DND-41 (cell line): Measurements from ENCODE around the gene CRNKL1.
"Not testable (repeated sequence)": the region's sequence is repeated elsewhere in the genome, so short reads cannot be mapped to it uniquely, and the experiment has no call there.

Experiments used
- ATAC-seq: fragments of 200-7000 bp; cut with Tn5 transposase; 3 replicates; pipeline ENCODE4 v1.9.1; 2021; ENCODE audit warnings: low read depth; ENCODE audit not compliant: insufficient read depth
- DNase-seq: peaks from one replicate; pipeline ENCODE4 v3.0.0-alpha.2; 2020
- H2AFZ ChIP-seq: 2 replicates; pipeline ENCODE4 v1.6.0; 2012; ENCODE audit warnings: low read depth, low read length
- H3K27ac ChIP-seq: 2 replicates; pipeline ENCODE4 v1.5.1; 2012; ENCODE audit warnings: low read length, inconsistent platforms
- H3K27me3 ChIP-seq: fragments of 200-600 bp; sonication (generic); 2 replicates; pipeline ENCODE4 v1.6.0; 2012; ENCODE audit warnings: low read length, mild to moderate bottlenecking, inconsistent platforms; ENCODE audit not compliant: insufficient read depth, poor library complexity
- H3K36me3 ChIP-seq: 2 replicates; pipeline ENCODE4 v1.5.1; 2012; ENCODE audit warnings: low read length, inconsistent platforms; ENCODE audit not compliant: insufficient read depth
- H3K4me1 ChIP-seq: 2 replicates; pipeline ENCODE4 v1.5.1; 2012; ENCODE audit warnings: mild to moderate bottlenecking, low read length; ENCODE audit not compliant: insufficient read depth
- H3K4me2 ChIP-seq: 2 replicates; pipeline ENCODE4 v1.6.0; 2012; ENCODE audit warnings: mild to moderate bottlenecking, moderate library complexity, low read length, inconsistent platforms; ENCODE audit not compliant: insufficient read depth
- H3K4me3 ChIP-seq, 2 experiments: fragments of 200-600 bp in 1 of 2; shearing (Covaris generic) in 1 of 2; 2 replicates each; pipeline ENCODE4 v1.5.1; 2012 to 2016; ENCODE audit warnings: inconsistent platforms in 2 of 2, low read length in 2 of 2, mild to moderate bottlenecking in 2 of 2, low read depth in 1 of 2, moderate library complexity in 1 of 2
- H3K79me2 ChIP-seq: 2 replicates; pipeline ENCODE4 v1.6.0; 2012; ENCODE audit warnings: low read length, inconsistent platforms; ENCODE audit not compliant: insufficient read depth
- H3K9ac ChIP-seq: 2 replicates; pipeline ENCODE4 v1.6.0; 2012; ENCODE audit warnings: low read depth, mild to moderate bottlenecking, inconsistent platforms, low read length, moderate library complexity
- H3K9me3 ChIP-seq: 2 replicates; pipeline ENCODE4 v1.5.1; 2012; ENCODE audit warnings: low read length, moderate library complexity, mild to moderate bottlenecking, inconsistent platforms; ENCODE audit not compliant: insufficient read depth, severe bottlenecking
- H4K20me1 ChIP-seq: 2 replicates; pipeline ENCODE4 v1.6.0; 2012; ENCODE audit warnings: low read length; ENCODE audit not compliant: insufficient read depth
- CTCF ChIP-seq: IDR thresholded peaks from 2 replicates; pipeline ENCODE4 v1.5.1; 2012; ENCODE audit warnings: borderline replicate concordance, low read length, moderate library complexity, mild to moderate bottlenecking; ENCODE audit not compliant: poor library complexity, severe bottlenecking; ENCODE audit errors: extremely low read depth
- EZH2 ChIP-seq: IDR thresholded peaks from 3 replicates; pipeline ENCODE4 v1.6.1; 2012; ENCODE audit warnings: borderline replicate concordance, low read depth, mild to moderate bottlenecking, moderate library complexity, low read length, inconsistent platforms; ENCODE audit not compliant: severe bottlenecking

CRNKL1 gene

GRCh38 chr20:20010639-20011500 lies 41.4 kb downstream of the CRNKL1 start:
- Histone ChIP-seq H2AFZ (no peak overlapping the region), H3K9ac (no peak overlapping the region), H3K36me3 (no peaks in the 10 kb centered on the region), H3K9me3 (no peaks in the 10 kb centered on the region), H4K20me1 (no peaks in the 10 kb centered on the region), H3K4me1 (no peaks in the 10 kb centered on the region), H3K4me3 (no peak overlapping the region), H3K79me2 (no peaks in the 10 kb centered on the region), H3K27me3 (peaks cover 12% of the 10 kb centered on the region), H3K4me2 (no peak overlapping the region), H3K27ac (no peak overlapping the region)
- ATAC-seq (no peak), DNase-seq (no peak)
- TF ChIP-seq CTCF: no peak
- TF ChIP-seq EZH2: no peak

GRCh38 chr20:20009784-20010253 lies 42.4 kb downstream of the CRNKL1 start:
- Histone ChIP-seq H4K20me1 (no peaks in the 10 kb centered on the region), H2AFZ (no peak overlapping the region), H3K36me3 (no peaks in the 10 kb centered on the region), H3K27ac (no peak overlapping the region), H3K27me3 (peaks cover 12% of the 10 kb centered on the region), H3K4me1 (no peaks in the 10 kb centered on the region), H3K79me2 (no peaks in the 10 kb centered on the region), H3K9ac (no peak overlapping the region), H3K4me3 (no peak overlapping the region), H3K4me2 (no peak overlapping the region), H3K9me3 (no peaks in the 10 kb centered on the region)
- DNase-seq: no peak
- ATAC-seq: no peak
- TF ChIP-seq CTCF (no peak), EZH2 (no peak)

- Histone ChIP-seq H3K9ac (no peak overlapping the region), H3K36me3 (no peaks in the 10 kb centered on the region), H3K27ac (no peak overlapping the region), H3K79me2 (no peaks in the 10 kb centered on the region), H3K9me3 (no peaks in the 10 kb centered on the region), H3K4me2 (no peak overlapping the region), H3K4me3 (no peak overlapping the region), H4K20me1 (no peaks in the 10 kb centered on the region), H2AFZ (no peak overlapping the region), H3K4me1 (no peaks in the 10 kb centered on the region), H3K27me3 (peaks cover 17% of the 10 kb centered on the region)
- ATAC-seq (no peak), DNase-seq (no peak)
- TF ChIP-seq EZH2 (no peak), CTCF (no peak)
Observed at GRCh38 chr20:20005342-20005741, 46.9 kb downstream of the CRNKL1 start.

GRCh38 chr20:20003955-20004322 lies 48.3 kb downstream of the CRNKL1 start:
- H3K27me3 ChIP-seq: peaks cover 13% of the 10 kb centered on the region
- H3K27ac ChIP-seq, H3K36me3 ChIP-seq, H3K4me3 ChIP-seq, H3K4me1 ChIP-seq, H3K4me2 ChIP-seq, DNase-seq, H4K20me1 ChIP-seq, H3K79me2 ChIP-seq, H2AFZ ChIP-seq, H3K9me3 ChIP-seq, ATAC-seq, H3K9ac ChIP-seq: not testable (repeated sequence)
